ENCODE data around the gene PPIG. TPM values are rescaled to one million over a fixed set of nuclear protein-coding genes. Genes with fewer than 3 reads are reported as not detected.

The PPIG gene
- total RNA-seq, result 15.3 and 23.3 TPM in 2 replicates

DNA sequence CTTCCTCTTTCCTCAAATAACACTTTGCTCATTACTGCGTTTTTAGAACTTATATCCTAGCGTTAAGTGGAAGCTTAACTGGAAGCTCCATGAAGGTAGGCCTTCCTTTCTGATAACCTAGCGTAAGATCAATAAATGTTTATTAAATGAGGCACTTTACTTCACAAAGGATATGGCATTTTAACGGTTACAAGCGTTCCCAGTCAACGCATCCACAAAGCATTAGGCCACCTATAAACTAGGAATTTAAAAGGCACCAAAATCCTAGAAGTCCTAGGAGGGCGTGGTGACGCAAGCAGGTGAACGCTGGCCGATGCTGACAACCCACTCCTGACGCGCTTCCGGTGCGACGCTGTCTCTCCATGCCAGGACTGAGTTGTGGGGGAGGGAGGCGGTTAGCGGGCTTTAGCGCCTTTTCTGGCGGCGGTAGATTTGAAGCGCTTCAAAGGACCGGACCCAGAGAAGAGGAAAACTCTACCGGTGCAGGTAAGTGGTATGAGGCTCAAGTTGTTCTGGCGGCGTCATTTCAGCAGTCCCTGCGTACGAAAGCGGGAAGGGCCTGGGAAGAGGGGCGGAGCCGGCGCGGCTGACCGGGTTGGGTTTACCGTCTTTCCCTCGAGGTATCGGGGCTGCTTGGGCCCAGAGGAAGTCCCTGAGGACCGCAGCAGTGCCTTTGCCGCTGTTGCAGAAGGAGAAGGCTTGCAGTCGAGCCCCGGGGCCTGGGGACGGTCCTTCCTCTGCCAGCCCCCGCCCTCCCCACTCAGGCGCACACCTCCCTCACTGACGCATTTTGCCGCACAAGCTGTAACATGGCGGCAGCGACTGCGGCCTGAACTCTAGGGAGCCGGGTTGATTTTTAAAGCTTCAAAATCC is at the start of gene PPIG:
TSS of gene PPIG (plus strand) at position 347 of the 873 bp plus-strand sequence. CDS start 19,691 bp downstream, outside the sequence.

GRCh38 chr2:169573160-169573973 is 10.8 kb upstream of the PPIG start, which contains the start of gene FASTKD1:
Gene FASTKD1, minus strand, starts transcription at chr2:169573865. Its CDS starts 1,836 bp downstream, at chr2:169572029.

Other genes starting within 250 kb of the PPIG start
- not detected in 2 replicates for gene LRP2, start 221.8 kb upstream of the PPIG start, total RNA-seq
- gene BBS5, start 104.9 kb upstream of the PPIG start, total RNA-seq, result 4.8 and 9.3 TPM in 2 replicates
- 0.14 and 0.22 TPM in 2 replicates for gene KLHL41, start 74.6 kb upstream of the PPIG start, total RNA-seq
- 6.3 and 22.8 TPM in 2 replicates for gene FASTKD1, start 10.5 kb upstream of the PPIG start, total RNA-seq
- gene CFAP210, start 110.1 kb downstream of the PPIG start, total RNA-seq, result not detected in 2 replicates
- 1.1 and 1.3 TPM in 2 replicates for gene PHOSPHO2, start 110.1 kb downstream of the PPIG start, total RNA-seq
- under 0.01 and 0.57 TPM in 2 replicates for gene KLHL23, start 149.5 kb downstream of the PPIG start, total RNA-seq
- gene SSB, start 214.5 kb downstream of the PPIG start, total RNA-seq, result 59.5 and 73.0 TPM in 2 replicates
- gene METTL5, start 240.6 kb downstream of the PPIG start, total RNA-seq, result 26.8 and 30.6 TPM in 2 replicates
- 14.7 and 44.4 TPM in 2 replicates for gene UBR3, start 243.1 kb downstream of the PPIG start, total RNA-seq